Neural progenitor cell (in vitro differentiated cells): Measurements from ENCODE around the gene KHNYN.

Experiments
- CTCF ChIP-seq: fragments of 200-600 bp; sonication (generic); IDR thresholded peaks from 2 replicates; pipeline ENCODE4 v1.5.1; 2017; ENCODE audit warnings: antibody characterized with exemption, mild to moderate bottlenecking
- EZH2 ChIP-seq: fragments of 200-600 bp; sonication (generic); IDR thresholded peaks from 2 replicates; pipeline ENCODE4 v1.6.1; 2017; ENCODE audit warnings: antibody characterized with exemption, mild to moderate bottlenecking, moderate library complexity
- EZH2phosphoT487 ChIP-seq: fragments of 200-600 bp; sonication (generic); IDR thresholded peaks from 2 replicates; pipeline ENCODE4 v1.6.1; 2017; ENCODE audit warnings: antibody characterized with exemption

- TF ChIP-seq CTCF (no peak), EZH2phosphoT487 (no peak), EZH2 (no peak)
Observed at GRCh38 chr14:24425704-24426103, 4.0 kb upstream of the KHNYN start.
